ENCODE measurements around the gene IGFL1. TPM values are rescaled to one million over a fixed set of nuclear protein-coding genes. Genes with fewer than 3 reads are reported as not detected.
"Not testable (repeated sequence)": the region's sequence is repeated elsewhere in the genome, so short reads cannot be mapped to it uniquely, and the experiment has no call there.

IGFL1 gene
- total RNA-seq, 1 experiment from 2014 or later: not detected

- peaks cover 13 to 14% of the 10 kb centered on the region in 2 experiments for H3K4me1 ChIP-seq (ENCODE audit: control insufficient read depth in 1 of 2, insufficient read depth in 2 of 2, low read length in 2 of 2)
- BruUV-seq (replicated peaks): no TSS peak
Measured at GRCh38 chr19:46256855-46257254, 27.3 kb downstream of the IGFL1 start.

GRCh38 chr19:46261501-46261900 lies 32.0 kb downstream of the IGFL1 start:
- H3K36me3 ChIP-seq (ENCODE audit: control insufficient read depth in 1 of 2, insufficient read depth in 2 of 2, low read length in 2 of 2); intact Hi-C loops (cut with micrococcal nuclease); BruUV-seq (replicated peaks); H3K79me2 ChIP-seq (ENCODE audit: insufficient read depth, low read length); H3K9me2 ChIP-seq (ENCODE audit: insufficient read depth); H3K4me3 ChIP-seq (replicated peaks in 1 of 2; ENCODE audit: low read depth in 1 of 2, low read length in 2 of 2); H4K20me1 ChIP-seq (ENCODE audit: insufficient read depth); H3K9me3 ChIP-seq (ENCODE audit: control insufficient read depth in 1 of 2, insufficient read depth in 1 of 2, low read depth in 1 of 2, low read length in 2 of 2); ATAC-seq; DNase-seq (ENCODE audit: low read depth, low spot score); RAD21 ChIA-PET (ENCODE audit: low non-redundant PET in 1 of 2, low total read pairs in 2 of 2, uncharacterized antibody in 2 of 2, unreplicated experiment in 2 of 2); H3K4me2 ChIP-seq (ENCODE audit: low read length); H3K27ac ChIP-seq (ENCODE audit: low read depth, low read length); H3K9ac ChIP-seq (ENCODE audit: low read length); H2AFZ ChIP-seq (ENCODE audit: low read depth, low read length, poor library complexity, severe bottlenecking): not testable (repeated sequence)
- CTCF ChIA-PET: interaction anchor here (12.3 kb wide), 1 partner anchor 182 kb away, joined by 305 read pairs; no protein-coding TSS in a partner anchor
- Histone ChIP-seq H3K4me1 (ENCODE audit: control insufficient read depth in 1 of 2, insufficient read depth in 2 of 2, low read length in 2 of 2) (peaks cover 29% of the 10 kb centered on the region in 2 experiments), H3K27me3 (ENCODE audit: insufficient read depth, low read length) (peaks cover 33% of the 10 kb centered on the region)
- POLR2A ChIA-PET: interaction anchor here (1.1 kb wide), 1 partner anchor 183 kb away, joined by 3 read pairs; no protein-coding TSS in a partner anchor

More at GRCh38 chr19:46256855-46257254, 27.3 kb downstream of the IGFL1 start:
- no peak overlapping the region for H3K27ac ChIP-seq (ENCODE audit: low read depth, low read length)
- H3K9me2 ChIP-seq (ENCODE audit: insufficient read depth): no peaks in the 10 kb centered on the region
- POLR2A ChIA-PET: no interaction called here
- DNase-seq (ENCODE audit: low read depth, low spot score): no peak
- H3K27me3 ChIP-seq (ENCODE audit: insufficient read depth, low read length): peaks cover 41% of the 10 kb centered on the region; the same call in 1 of the 2 replicates
- TF ChIP-seq REST (IDR thresholded peaks at IDR 0.05; ENCODE audit: low read depth): no peak
- TF ChIP-seq ELF1 (IDR thresholded peaks at IDR 0.05; ENCODE audit: borderline replicate concordance, low read depth): no peak
- TF ChIP-seq SP1 (IDR thresholded peaks at IDR 0.05; ENCODE audit: low read depth): no peak
- H3K4me3 ChIP-seq (replicated peaks in 1 of 2; ENCODE audit: low read depth in 1 of 2, low read length in 2 of 2): no peak overlapping the region
- no peaks in the 10 kb centered on the region for H4K20me1 ChIP-seq (ENCODE audit: insufficient read depth)
- H3K9ac ChIP-seq (ENCODE audit: low read length): no peak overlapping the region
- no peaks in the 10 kb centered on the region for H3K36me3 ChIP-seq (ENCODE audit: control insufficient read depth in 1 of 2, insufficient read depth in 2 of 2, low read length in 2 of 2)
- H3K9me3 ChIP-seq (ENCODE audit: control insufficient read depth in 1 of 2, insufficient read depth in 1 of 2, low read depth in 1 of 2, low read length in 2 of 2): no peaks in the 10 kb centered on the region
- RAD21 ChIA-PET (ENCODE audit: low non-redundant PET in 1 of 2, low total read pairs in 2 of 2, uncharacterized antibody in 2 of 2, unreplicated experiment in 2 of 2): no interaction called here
- intact Hi-C loops (cut with micrococcal nuclease): loop anchor here (2.0 kb wide), 1 partner anchor 14 kb away; no protein-coding TSS in a partner anchor
- H3K79me2 ChIP-seq (ENCODE audit: insufficient read depth, low read length): no peaks in the 10 kb centered on the region
- H3K4me2 ChIP-seq (ENCODE audit: low read length): no peak overlapping the region
- H2AFZ ChIP-seq (ENCODE audit: low read depth, low read length, poor library complexity, severe bottlenecking): no peak overlapping the region
- CTCF ChIA-PET: no interaction called here
- no peak for ATAC-seq
